Parathyroid adenoma (tissue), 2 donors: Measurements from ENCODE around the gene PTPRH.

ENCODE experiments used
- H2AFZ ChIP-seq: fragments of 300-600 bp; sonication (generic); one replicate; pipeline ENCODE4 v1.7.0; 2017; ENCODE audit warnings: antibody characterized with exemption, mild to moderate bottlenecking
- H3K27ac ChIP-seq: fragments of 300-600 bp; sonication (generic); one replicate; pipeline ENCODE4 v1.7.0; 2017
- H3K27me3 ChIP-seq: fragments of 300-600 bp; sonication (generic); one replicate; pipeline ENCODE4 v1.7.0; 2017; ENCODE audit warnings: low read length; ENCODE audit not compliant: control insufficient read depth, insufficient read depth
- H3K36me3 ChIP-seq: fragments of 300-600 bp; sonication (generic); one replicate; pipeline ENCODE4 v1.7.0; 2017; ENCODE audit warnings: low read length; ENCODE audit not compliant: control insufficient read depth, insufficient read depth
- H3K4me1 ChIP-seq: fragments of 300-600 bp; sonication (generic); one replicate; pipeline ENCODE4 v1.7.0; 2017; ENCODE audit warnings: control low read depth
- H3K4me2 ChIP-seq: fragments of 300-600 bp; sonication (generic); one replicate; pipeline ENCODE4 v1.7.0; 2017; ENCODE audit warnings: low read length
- H3K4me3 ChIP-seq: fragments of 300-600 bp; sonication (generic); one replicate; pipeline ENCODE4 v1.7.0; 2017; ENCODE audit warnings: low read depth, low read length
- H3K79me2 ChIP-seq: fragments of 300-600 bp; sonication (generic); one replicate; pipeline ENCODE4 v1.7.0; 2017; ENCODE audit warnings: control low read depth
- H3K9ac ChIP-seq: fragments of 300-600 bp; sonication (generic); one replicate; pipeline ENCODE4 v1.7.0; 2017; ENCODE audit warnings: mild to moderate bottlenecking
- H3K9me3 ChIP-seq: fragments of 300-600 bp; sonication (generic); one replicate; pipeline ENCODE4 v1.7.0; 2017; ENCODE audit warnings: low read length; ENCODE audit not compliant: control insufficient read depth
- TF ChIP-seq, protein P1 (sequence below): fragments of 300-600 bp; sonication (generic); IDR thresholded peaks from one replicate; pipeline ENCODE4 v1.7.0; 2017; ENCODE audit warnings: antibody characterized with exemption, mild to moderate bottlenecking
- donor health status: primary hyperparathyroidism.

The PTPRH gene

DNA sequence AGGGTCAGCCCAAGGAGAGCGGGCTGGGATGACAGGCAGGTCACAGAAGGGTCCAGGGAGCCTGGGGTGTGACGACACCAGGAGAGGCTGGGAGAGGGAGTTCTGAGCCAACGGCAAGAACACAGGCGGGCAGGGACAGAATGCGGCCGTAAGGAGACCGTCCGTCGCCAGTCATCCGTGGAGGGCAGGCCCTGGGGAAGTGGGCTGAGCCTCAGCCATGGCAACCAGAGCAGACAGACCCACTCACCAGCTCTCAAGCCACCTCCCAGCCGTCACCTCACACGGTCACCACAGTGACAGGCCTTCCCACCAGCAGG, 22.9 kb upstream of the PTPRH start:
- no peaks in the 10 kb centered on the region for H3K36me3 ChIP-seq
- TF ChIP-seq, protein P1, sequence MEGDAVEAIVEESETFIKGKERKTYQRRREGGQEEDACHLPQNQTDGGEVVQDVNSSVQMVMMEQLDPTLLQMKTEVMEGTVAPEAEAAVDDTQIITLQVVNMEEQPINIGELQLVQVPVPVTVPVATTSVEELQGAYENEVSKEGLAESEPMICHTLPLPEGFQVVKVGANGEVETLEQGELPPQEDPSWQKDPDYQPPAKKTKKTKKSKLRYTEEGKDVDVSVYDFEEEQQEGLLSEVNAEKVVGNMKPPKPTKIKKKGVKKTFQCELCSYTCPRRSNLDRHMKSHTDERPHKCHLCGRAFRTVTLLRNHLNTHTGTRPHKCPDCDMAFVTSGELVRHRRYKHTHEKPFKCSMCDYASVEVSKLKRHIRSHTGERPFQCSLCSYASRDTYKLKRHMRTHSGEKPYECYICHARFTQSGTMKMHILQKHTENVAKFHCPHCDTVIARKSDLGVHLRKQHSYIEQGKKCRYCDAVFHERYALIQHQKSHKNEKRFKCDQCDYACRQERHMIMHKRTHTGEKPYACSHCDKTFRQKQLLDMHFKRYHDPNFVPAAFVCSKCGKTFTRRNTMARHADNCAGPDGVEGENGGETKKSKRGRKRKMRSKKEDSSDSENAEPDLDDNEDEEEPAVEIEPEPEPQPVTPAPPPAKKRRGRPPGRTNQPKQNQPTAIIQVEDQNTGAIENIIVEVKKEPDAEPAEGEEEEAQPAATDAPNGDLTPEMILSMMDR = no peak

DNA sequence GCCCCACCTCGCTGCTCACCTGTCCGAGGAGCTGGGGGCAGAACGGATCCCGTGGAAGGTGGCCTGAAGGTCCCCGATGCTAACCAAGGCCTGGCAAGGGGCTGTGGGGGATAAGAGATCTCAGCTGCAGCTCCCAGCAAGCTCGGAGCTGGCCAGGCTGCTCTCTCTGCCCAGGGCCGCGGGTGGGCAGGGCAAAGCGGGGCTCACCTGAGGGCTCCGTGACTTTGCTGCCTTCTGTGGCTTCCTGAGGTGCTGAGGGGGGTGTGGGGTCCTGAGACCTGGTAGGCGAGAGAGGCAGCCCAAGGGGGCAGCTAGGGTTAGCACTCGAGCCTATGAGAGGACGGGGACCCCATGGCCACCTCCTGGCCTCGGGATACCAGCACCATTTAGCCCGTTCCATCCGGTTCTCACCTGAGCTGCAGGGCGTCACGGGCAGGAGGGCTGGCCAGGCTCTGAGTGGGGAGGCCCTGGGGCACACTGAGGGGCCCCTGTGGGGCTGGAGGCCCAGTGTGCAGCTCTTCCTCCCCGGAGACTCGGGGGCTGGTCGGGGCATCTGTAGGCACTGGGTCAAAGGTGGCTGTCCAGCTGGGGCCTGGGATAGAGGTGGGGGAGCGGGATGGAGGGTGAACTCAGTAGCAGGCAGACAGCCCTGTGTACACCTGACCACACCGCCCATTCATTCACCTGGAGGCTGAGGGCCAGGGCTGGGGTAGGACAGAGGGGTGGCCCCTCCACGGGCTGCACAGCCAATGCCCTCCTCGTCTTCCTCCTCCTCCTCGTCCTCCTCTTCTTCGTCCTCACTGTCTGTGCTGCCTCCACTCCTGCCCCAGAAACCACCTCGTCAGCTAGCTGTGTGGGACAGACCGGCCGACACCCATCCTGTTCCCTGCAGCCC, 22.3 kb upstream of the PTPRH start:
- TF ChIP-seq, protein P1 = no peak
- H3K79me2 ChIP-seq = peaks cover 3% of the 10 kb centered on the region
- no peak overlapping the region for H3K4me3 ChIP-seq
- H3K27me3 ChIP-seq = no peaks in the 10 kb centered on the region
- H2AFZ ChIP-seq = no peak overlapping the region
- no peak overlapping the region for H3K9ac ChIP-seq
- H3K27ac ChIP-seq = no peak overlapping the region
- H3K4me2 ChIP-seq = no peak overlapping the region
- no peaks in the 10 kb centered on the region for H3K36me3 ChIP-seq
- H3K9me3 ChIP-seq = no peaks in the 10 kb centered on the region
- H3K4me1 ChIP-seq = no peaks in the 10 kb centered on the region

More for the DNA sequence above, 22.9 kb upstream of the PTPRH start:
- no peaks in the 10 kb centered on the region for H3K9me3 ChIP-seq
- no peaks in the 10 kb centered on the region for H3K27me3 ChIP-seq
- no peak overlapping the region for H3K9ac ChIP-seq
- peaks cover 3% of the 10 kb centered on the region for H3K79me2 ChIP-seq
- H3K4me2 ChIP-seq = no peak overlapping the region
- H3K27ac ChIP-seq = no peak overlapping the region
- no peak overlapping the region for H2AFZ ChIP-seq
- H3K4me1 ChIP-seq = no peaks in the 10 kb centered on the region
- no peak overlapping the region for H3K4me3 ChIP-seq

DNA sequence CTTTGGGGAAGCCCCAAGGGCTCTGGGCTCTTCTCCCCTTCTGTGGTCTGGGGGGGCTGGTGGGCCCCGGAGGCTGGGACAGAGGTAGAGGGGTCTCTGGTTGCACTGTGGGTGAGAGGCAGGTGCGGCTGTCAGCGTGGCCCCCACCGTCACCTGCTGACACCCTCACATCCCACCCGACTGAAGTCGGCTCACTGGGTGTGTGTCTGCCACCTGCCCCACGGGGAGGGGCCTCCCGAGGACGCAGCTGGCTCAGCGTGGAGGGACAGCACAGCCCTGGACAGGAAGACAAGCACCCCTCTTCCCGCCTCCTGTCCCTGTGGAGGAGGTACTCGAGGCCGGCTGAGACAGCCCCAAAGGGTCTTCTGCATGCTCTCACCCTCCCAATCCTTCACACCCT, 21.5 kb upstream of the PTPRH start:
- TF ChIP-seq, protein P1 = no peak
- no peak overlapping the region for H3K4me3 ChIP-seq
- H2AFZ ChIP-seq = no peak overlapping the region
- H3K9me3 ChIP-seq = no peaks in the 10 kb centered on the region
- H3K27me3 ChIP-seq = no peaks in the 10 kb centered on the region
- no peak overlapping the region for H3K9ac ChIP-seq
- H3K4me2 ChIP-seq = no peak overlapping the region
- H3K4me1 ChIP-seq = no peaks in the 10 kb centered on the region
- H3K36me3 ChIP-seq = no peaks in the 10 kb centered on the region
- H3K27ac ChIP-seq = no peak overlapping the region
- no peaks in the 10 kb centered on the region for H3K79me2 ChIP-seq

DNA sequence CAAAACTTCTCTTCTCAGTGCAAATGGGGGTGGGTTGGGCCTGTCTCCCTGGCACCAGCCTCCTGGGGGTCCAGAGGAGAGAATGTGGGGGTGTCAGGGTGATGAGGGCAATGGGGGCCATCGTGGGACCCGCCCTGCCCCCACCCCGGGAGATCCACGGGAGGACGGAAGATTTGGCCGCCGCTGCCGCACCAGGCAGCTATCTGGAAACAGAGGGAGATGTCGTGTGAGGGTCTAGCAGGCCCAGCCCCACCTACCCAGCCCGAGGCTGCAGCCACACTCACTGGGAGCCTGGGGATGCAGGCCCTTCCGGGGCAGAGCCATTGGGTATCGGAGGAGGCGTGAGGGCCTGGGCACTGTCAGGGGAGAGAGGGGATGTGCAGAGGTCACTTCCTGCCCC, 21.0 kb upstream of the PTPRH start:
- no peak overlapping the region for H3K4me2 ChIP-seq
- H3K36me3 ChIP-seq = no peaks in the 10 kb centered on the region
- no peak overlapping the region for H3K9ac ChIP-seq
- no peak overlapping the region for H2AFZ ChIP-seq
- no peaks in the 10 kb centered on the region for H3K27me3 ChIP-seq
- no peaks in the 10 kb centered on the region for H3K9me3 ChIP-seq
- H3K79me2 ChIP-seq = no peaks in the 10 kb centered on the region
- TF ChIP-seq, protein P1 = no peak
- H3K27ac ChIP-seq = no peak overlapping the region
- no peaks in the 10 kb centered on the region for H3K4me1 ChIP-seq
- H3K4me3 ChIP-seq = no peak overlapping the region

DNA sequence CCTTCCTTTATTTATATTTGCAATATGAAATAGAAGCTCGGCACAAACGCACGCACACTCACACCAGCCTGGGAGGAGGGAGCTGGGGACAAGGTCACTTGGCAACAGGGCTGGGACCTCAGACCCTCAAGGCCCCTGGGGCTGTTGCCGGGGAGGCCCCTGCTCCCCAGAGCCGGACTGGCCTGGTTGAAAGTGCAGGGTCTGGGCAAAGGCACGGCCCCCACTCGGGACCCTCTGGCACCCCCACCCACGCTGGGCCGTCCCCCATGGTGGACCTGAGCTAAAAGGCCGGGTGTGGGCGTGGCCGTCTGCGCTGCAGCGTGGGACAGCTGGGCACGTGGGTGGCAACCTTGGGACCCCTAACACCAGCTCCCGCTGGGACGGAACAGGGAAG, 20.5 kb upstream of the PTPRH start:
- H2AFZ ChIP-seq = no peak overlapping the region
- no peaks in the 10 kb centered on the region for H3K36me3 ChIP-seq
- H3K9me3 ChIP-seq = no peaks in the 10 kb centered on the region
- H3K9ac ChIP-seq = no peak overlapping the region
- H3K27ac ChIP-seq = no peak overlapping the region
- TF ChIP-seq, protein P1 = no peak
- H3K4me2 ChIP-seq = no peak overlapping the region
- H3K79me2 ChIP-seq = no peaks in the 10 kb centered on the region
- no peaks in the 10 kb centered on the region for H3K4me1 ChIP-seq
- no peak overlapping the region for H3K4me3 ChIP-seq
- no peaks in the 10 kb centered on the region for H3K27me3 ChIP-seq
